ENCODE measurements around the gene TOLLIP.
"Not testable (repeated sequence)": the region's sequence is repeated elsewhere in the genome, so short reads cannot be mapped to it uniquely, and the experiment has no call there.

The TOLLIP gene

DNA sequence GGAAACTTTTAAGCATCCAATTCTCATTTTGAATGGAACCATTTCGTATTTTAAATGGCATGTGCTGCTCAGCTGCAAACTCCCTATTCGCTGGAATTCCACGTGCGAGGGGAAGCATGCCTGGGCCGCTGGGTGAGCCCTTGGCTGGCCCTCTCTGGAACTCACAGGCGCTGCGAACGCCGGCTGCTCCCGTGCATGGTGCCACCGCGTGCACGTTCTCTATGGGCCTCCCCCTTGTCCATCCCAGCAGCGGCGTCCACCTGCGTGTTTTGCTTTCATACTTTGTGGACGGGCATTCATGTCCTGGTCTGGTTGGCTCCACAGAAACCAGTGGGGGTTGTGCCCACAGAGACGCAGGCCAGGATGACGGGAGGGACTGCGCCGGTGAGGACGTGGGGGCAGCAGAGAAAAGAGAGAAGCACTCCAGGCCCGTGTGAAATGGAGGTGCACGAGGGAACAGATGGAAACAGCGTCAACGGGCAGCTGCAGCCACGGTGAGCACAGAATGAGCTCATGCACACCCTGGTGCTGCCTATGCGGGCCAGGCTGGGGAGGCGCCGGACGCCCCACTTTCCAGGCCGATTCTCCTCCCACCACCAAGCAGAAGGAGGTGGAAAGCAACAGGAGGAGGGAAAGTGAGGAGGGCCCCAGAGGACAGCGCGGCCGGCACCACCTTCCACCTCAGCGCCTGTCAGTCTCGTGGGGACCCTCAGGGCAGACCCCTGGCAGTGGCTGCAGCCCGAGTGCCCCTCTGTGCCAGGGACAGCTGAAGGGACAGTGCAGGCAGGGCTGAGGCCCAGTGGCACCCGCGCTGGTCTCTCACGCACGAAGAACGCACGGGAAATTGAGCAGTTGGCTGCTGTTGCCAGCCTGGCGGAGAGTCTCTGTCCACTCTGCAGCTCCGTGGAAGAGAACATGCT lies 29.1 kb downstream of the TOLLIP start:
- no peak for DNase-seq

DNA sequence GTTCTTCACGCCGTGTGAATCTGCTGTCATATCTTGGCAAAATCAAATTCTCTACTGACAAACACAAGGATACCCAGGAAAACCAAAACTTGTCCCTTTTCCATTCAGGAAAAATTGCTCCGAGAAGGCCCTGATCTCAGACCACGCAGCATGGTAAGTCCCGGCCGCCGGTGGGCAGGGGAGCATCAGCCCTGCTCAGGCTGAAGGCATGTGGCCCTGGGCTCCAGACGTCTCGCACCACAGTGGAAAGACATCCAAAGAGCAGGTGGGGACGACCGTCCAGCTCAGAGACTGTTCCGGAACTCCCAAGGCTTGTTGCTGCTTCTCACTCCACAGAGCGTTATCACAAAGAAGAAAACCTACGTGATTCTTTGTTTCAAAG lies 29.8 kb downstream of the TOLLIP start:
- DNase-seq, result no peak

- no peak for DNase-seq
Measured at GRCh38 chr11:1278766-1279673, 30.4 kb downstream of the TOLLIP start.

DNA sequence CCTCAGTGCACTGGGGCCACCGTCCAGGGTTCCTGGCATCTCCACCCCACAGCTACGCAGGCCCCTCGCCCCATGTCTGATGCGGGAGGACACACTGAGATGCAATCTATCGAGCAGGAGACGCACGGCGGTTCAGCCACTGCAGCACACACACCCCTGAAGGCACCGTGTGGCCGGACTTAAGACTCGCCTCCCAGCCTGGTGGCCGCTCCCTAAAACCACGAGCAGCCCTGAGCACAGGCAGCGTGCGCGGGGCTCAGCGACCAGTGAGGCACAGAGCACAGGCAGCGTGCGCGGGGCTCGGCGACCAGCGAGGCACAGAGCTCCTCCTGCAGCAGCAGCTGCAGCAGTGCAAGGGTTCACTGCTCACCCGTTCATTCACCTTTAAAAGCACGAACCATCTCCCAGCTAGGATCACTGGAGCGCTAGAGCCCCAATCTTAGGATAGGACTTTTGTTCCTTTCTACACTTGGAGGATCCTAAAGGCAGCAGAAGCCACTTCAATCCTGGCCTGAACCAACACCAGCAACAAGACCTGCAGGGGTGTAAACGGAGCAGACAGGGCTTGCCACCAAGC lies 31.4 kb downstream of the TOLLIP start:
- DNase-seq, result no peak

DNA sequence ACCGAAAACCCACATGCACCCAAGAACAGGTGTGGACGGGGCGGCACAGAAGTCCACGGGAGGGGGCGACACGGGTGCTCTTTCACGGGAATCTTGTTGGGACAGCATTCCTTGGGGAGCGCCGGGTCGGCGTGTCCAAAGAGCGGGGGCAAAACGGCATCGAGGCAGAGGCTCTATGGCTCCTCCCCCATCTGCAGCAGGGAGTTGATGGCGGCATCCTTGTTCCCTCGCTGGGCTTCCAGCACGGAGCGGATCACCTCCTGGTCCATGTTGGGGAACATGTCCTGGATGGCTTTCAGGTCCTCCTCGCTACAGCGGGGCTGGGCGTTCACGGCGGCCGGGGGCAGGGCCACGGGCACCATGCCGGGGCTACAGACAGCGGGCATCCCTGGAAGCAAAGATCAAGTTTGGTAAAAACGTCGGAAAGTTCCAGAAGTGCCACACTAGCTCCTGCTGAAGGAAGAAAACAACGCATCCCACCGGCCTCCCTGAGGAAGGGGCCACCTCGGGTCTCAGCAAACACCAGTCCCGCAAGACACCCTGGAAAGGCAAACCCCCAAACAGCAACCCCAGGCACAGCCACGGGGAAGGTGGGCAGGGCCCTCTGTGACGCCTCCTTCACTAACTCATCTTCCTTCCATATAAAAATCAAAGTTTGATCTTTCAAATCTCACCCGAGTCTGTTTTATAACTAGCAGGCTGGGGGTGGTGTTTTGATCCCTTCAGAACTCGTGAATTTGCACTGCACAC lies 32.4 kb downstream of the TOLLIP start:
- no peak for DNase-seq

- DNase-seq, result no peak
Measured at GRCh38 chr11:1276041-1276790, 33.2 kb downstream of the TOLLIP start.

- DNase-seq, result no peak
Measured at GRCh38 chr11:1275021-1275420, 34.4 kb downstream of the TOLLIP start.

GRCh38 chr11:1274501-1274900 lies 34.9 kb downstream of the TOLLIP start:
- no peak for DNase-seq

GRCh38 chr11:1272531-1272930 lies 36.9 kb downstream of the TOLLIP start:
- no peak for DNase-seq

- no peak for DNase-seq
Measured at GRCh38 chr11:1271927-1272326, 37.5 kb downstream of the TOLLIP start.

DNA sequence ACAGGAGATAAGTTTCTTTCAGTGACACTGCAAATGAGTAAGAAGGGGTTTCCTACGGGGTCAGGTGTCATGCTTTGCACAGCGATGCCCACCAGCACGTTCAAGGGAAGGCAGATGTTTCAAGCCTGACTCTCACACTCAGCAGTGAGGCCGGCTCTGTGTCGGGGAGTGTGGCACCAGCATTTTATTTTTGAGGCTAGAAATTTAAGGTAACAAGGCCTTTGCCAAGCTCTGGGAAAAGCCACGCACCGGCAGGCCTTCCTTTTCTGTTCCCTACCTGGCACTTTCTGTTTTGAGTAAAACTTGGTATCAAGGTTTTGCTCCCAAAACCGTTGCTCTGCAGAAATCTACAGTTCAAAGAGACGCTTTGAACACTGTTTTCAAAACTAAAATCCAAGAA lies 38.0 kb downstream of the TOLLIP start:
- no peak for DNase-seq

DNA sequence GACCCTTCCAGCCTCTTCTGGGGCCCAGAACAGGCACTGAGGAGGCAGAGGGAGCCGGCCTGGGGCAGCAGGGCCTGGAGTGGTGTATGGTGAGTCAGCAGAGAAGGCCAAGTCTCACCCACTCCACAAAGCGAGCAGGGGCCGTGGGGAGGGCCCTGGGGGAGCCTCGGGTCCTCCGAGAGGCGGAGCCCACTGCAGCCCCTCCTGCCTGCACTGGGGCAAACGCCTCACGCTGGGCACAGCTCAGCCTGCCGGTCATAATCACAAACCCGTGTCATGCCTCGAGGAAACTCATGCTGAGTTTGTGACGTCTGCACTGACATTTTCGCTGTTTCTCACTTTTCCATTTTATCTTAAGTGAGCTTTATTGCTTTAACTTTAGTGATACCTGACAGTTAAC lies 38.4 kb downstream of the TOLLIP start:
- no peak for DNase-seq

- DNase-seq, result no peak
Measured at GRCh38 chr11:1270476-1270875, 39.0 kb downstream of the TOLLIP start.

- DNase-seq, result no peak
Measured at GRCh38 chr11:1269957-1270356, 39.5 kb downstream of the TOLLIP start.

GRCh38 chr11:1267441-1268100 lies 41.9 kb downstream of the TOLLIP start:
- no peak for DNase-seq

GRCh38 chr11:1266976-1267375 lies 42.5 kb downstream of the TOLLIP start:
- DNase-seq, result not testable (repeated sequence)

GRCh38 chr11:1265480-1265879 lies 44.0 kb downstream of the TOLLIP start:
- DNase-seq, result not testable (repeated sequence)

DNA sequence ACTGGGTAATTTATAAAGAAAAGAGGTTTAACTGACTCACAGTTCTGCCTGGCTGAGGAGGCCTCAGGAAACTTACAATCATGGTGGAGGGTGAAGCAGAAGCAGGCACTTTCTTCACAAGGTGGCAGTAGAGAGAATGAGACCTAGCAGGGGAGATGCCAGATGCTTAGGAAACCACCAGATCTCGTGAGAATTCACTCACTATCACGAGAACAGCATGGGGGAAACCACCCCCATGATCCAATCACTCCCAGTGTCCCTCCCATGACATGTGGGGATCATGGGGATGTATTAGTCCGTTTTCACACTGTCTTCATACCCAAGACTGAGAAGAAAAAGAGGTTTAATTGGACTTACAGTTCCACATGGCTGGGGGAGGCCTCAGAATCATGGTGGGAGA lies 45.0 kb downstream of the TOLLIP start:
- not testable (repeated sequence) for DNase-seq

- DNase-seq, result no peak
Measured at GRCh38 chr11:1263010-1263409, 46.4 kb downstream of the TOLLIP start.

- DNase-seq, result peak; percentile 87
Measured at GRCh38 chr11:1262172-1263006, 47.0 kb downstream of the TOLLIP start.
